Stimulated activated CD4-positive, alpha-beta T cell treated with anti-CD3 and anti-CD28 coated beads, Interleukin-4, amount 100 ng/mL, for 1 hour (primary cell): ENCODE measurements around the gene NFIA.

Source experiments
- DNase-seq: peaks from one replicate; pipeline ENCODE4 v3.0.0-alpha.2; 2020

The NFIA gene

GRCh38 chr1:61280452-61280851 lies 198.1 kb downstream of the NFIA start:
- DNase-seq, result no peak

GRCh38 chr1:61282387-61282786 lies 200.0 kb downstream of the NFIA start:
- DNase-seq, result no peak

- no peak for DNase-seq
These were observed 202.0 kb downstream of the NFIA start for GRCh38 chr1:61284248-61284854.

- DNase-seq, result no peak
These were observed 202.6 kb downstream of the NFIA start for GRCh38 chr1:61284936-61285335.

GRCh38 chr1:61285371-61285885 lies 203.1 kb downstream of the NFIA start:
- DNase-seq, result no peak

- DNase-seq, result no peak
These were observed 204.7 kb downstream of the NFIA start for GRCh38 chr1:61287014-61287413.

- DNase-seq, result no peak
These were observed 205.4 kb downstream of the NFIA start for GRCh38 chr1:61287734-61288133.

GRCh38 chr1:61289232-61290098 lies 207.1 kb downstream of the NFIA start:
- DNase-seq, result no peak

- no peak for DNase-seq
These were observed 208.2 kb downstream of the NFIA start for GRCh38 chr1:61290525-61290924.

GRCh38 chr1:61293197-61293596 lies 210.8 kb downstream of the NFIA start:
- no peak for DNase-seq

GRCh38 chr1:61293986-61294504 lies 211.7 kb downstream of the NFIA start:
- no peak for DNase-seq

- DNase-seq, result no peak
These were observed 212.6 kb downstream of the NFIA start for GRCh38 chr1:61294930-61295329.

- no peak for DNase-seq
These were observed 213.6 kb downstream of the NFIA start for GRCh38 chr1:61295818-61296537.

GRCh38 chr1:61297887-61298286 lies 215.5 kb downstream of the NFIA start:
- DNase-seq, result no peak

- DNase-seq, result no peak
These were observed 217.1 kb downstream of the NFIA start for GRCh38 chr1:61299463-61299862.

- no peak for DNase-seq
These were observed 218.5 kb downstream of the NFIA start for GRCh38 chr1:61300899-61301298.

- DNase-seq, result no peak
These were observed 219.7 kb downstream of the NFIA start for GRCh38 chr1:61301824-61302657.

- DNase-seq, result no peak
These were observed 225.2 kb downstream of the NFIA start for GRCh38 chr1:61307422-61308142.

GRCh38 chr1:61310057-61310456 lies 227.7 kb downstream of the NFIA start:
- no peak for DNase-seq

- no peak for DNase-seq
These were observed 228.2 kb downstream of the NFIA start for GRCh38 chr1:61310538-61310937.

- no peak for DNase-seq
These were observed 231.6 kb downstream of the NFIA start for GRCh38 chr1:61313906-61314422.
